Measurements from ENCODE around the gene MDH2. TPM values are rescaled to one million over a fixed set of nuclear protein-coding genes. Genes with fewer than 3 reads are reported as not detected.
"Not testable (repeated sequence)": the region's sequence is repeated elsewhere in the genome, so short reads cannot be mapped to it uniquely, and the experiment has no call there.

Gene MDH2
- polyA plus RNA-seq, 12 donors = 141 to 244 (median 185) TPM; not detected in 1

GRCh38 chr7:76031964-76032363, 15.9 kb upstream of the MDH2 start:
- no peak for DNase-seq

GRCh38 chr7:76037310-76037709, 10.6 kb upstream of the MDH2 start:
- DNase-seq = peak; percentile 34

- DNase-seq = no peak
These were observed 7.8 kb upstream of the MDH2 start for GRCh38 chr7:76040126-76040525.

- DNase-seq = no peak
These were observed 3.5 kb upstream of the MDH2 start for GRCh38 chr7:76044375-76044865.

- DNase-seq = no peak
These were observed 548 bp upstream of the MDH2 start for GRCh38 chr7:76047305-76047810.

DNA sequence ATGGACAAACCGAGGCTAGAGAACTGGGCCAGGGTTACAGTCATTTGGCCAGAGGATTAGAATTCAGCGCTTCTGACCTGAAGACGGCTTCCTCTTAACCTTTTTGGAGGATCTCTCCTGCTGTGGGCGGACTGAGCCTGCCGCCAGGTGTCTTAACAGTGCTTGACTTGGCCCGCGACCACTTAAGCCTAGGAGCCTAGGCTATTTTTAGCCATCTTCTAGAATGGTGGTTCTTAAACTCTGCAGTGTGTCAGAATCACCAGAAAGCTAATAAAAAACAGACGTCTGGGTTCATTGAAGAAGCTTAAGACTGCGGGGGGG, 722 bp downstream of the MDH2 start:
- DNase-seq = peak; percentile 8

- no peak for DNase-seq
These were observed 1.4 kb downstream of the MDH2 start for GRCh38 chr7:76049295-76049694.

GRCh38 chr7:76050545-76050944, 2.6 kb downstream of the MDH2 start:
- DNase-seq = no peak

GRCh38 chr7:76051840-76052239, 3.9 kb downstream of the MDH2 start:
- DNase-seq = no peak

DNA sequence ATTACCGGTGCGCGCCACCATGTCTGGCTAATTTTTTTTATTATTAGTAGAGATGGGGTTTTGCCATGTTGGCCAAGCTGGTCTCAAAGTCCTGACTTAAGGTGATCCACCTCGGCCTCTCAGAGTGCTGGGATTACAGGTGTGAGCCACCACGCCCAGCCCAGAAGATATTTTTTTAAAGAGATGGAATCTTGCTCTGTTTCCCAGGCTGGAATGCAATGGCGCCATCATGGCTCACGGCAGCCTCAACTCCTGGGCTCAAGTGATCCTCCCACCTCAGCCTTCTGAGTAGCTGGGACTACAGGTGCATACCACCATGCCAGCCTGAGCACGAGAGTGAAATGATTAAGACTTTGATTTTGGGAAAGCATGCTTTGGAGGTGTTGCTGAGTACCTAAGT, 4.8 kb downstream of the MDH2 start:
- DNase-seq = not testable (repeated sequence)

GRCh38 chr7:76053461-76053860, 5.6 kb downstream of the MDH2 start:
- no peak for DNase-seq

DNA sequence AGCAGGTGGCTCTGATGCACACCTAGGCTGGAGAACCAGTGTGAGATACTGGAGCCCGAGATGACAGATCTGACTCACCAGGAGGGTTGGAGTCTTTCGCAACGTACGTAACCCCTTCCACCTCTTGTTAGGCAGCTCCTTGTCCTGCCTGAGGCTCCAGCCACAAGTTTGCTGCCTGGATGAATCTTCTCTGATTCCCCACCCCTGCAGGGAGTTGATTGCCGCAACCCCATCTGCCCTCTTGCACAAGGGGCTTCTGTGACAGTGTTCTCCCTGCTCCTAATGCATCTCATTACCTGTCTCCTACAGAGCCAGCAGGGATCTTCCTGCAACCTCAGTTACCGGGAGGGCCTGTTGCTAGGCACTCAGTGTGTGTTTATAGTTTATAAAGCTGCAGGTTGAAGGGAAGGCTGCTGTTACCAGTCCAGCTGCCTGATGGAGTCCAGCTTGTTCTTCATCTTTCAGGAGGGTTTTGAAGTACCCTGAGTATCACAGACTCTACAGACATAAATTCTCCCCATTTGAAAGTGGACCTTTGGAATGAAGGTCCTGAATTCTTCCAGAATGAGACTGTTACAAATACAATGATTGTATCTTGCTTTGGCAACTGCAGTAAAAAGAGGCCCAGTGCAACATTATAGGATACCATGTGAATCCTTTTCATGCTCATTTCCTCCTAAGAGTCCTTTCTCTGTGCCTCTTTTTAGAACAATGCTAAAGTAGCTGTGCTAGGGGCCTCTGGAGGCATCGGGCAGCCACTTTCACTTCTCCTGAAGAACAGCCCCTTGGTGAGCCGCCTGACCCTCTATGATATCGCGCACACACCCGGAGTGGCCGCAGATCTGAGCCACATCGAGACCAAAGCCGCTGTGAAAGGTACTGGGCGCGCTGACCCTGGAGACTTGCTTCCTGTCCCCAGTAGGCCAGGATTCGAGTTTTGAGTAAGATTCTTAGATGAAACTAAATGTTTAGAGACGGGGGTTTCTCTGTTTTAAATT, 6.5 kb downstream of the MDH2 start:
- no peak for DNase-seq

- no peak for DNase-seq
These were observed 8.3 kb downstream of the MDH2 start for GRCh38 chr7:76056241-76056640.

DNA sequence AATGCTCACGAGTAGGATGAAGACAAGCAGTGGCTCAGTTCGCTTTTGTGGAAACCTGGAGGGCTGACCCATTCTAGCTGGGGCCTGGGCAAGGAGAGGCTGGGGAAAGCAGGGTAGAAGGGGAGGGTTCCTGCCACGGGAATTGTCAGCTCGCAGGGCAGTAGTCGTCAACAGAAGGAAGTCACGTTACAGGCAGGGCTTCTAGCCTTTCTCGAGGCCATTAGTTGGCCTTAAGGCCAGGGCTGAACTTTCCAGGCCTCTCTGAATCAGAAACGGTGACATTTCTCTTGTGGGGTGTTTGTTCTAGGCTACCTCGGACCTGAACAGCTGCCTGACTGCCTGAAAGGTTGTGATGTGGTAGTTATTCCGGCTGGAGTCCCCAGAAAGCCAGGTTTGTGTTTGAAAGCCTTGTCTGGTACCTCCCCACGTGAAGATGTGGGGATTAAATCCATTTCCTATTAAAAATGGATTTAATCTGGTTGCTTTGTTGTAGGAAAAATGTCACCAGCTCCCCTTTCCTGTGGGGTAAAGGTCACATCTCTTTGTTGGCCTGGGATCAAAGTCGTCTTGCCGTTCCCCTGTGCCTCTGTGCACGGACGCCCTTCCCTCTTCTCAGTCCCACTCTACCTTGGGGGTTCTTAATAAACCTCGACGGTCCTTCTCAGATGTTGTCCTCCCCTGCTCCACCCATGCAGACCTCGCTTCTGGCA, 9.4 kb downstream of the MDH2 start:
- no peak for DNase-seq

DNA sequence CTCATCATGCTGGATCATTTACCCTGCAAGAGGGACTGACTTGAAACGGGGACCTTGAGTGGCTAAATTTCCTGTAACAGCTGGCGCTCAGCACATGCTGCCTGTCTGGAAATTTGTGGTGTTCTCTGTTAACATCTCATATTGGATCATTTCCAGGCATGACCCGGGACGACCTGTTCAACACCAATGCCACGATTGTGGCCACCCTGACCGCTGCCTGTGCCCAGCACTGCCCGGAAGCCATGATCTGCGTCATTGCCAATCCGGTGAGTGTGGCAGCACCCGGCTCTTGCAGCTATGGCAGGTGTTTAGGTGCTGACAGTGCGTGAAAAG, 9.9 kb downstream of the MDH2 start:
- no peak for DNase-seq

DNA sequence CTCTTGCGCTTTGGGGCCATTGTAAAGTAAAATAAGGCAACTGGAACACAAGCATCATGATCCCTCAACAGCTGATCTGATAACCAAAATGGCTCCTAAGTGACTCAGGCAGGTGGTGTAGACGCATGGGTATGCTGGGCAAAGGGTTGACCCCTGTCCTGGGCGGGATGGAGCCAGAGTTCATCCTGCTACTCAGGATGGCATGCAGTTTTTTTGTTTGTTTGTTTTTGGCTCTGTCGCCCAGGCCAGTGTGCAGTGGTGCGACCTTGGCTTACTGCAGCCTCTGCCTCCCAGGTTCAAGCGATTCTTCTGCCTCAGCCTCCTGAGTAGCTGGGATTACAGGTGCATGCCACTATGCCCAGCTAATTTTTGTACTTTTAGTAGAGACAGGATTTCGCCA, 10.8 kb downstream of the MDH2 start:
- not testable (repeated sequence) for DNase-seq

DNA sequence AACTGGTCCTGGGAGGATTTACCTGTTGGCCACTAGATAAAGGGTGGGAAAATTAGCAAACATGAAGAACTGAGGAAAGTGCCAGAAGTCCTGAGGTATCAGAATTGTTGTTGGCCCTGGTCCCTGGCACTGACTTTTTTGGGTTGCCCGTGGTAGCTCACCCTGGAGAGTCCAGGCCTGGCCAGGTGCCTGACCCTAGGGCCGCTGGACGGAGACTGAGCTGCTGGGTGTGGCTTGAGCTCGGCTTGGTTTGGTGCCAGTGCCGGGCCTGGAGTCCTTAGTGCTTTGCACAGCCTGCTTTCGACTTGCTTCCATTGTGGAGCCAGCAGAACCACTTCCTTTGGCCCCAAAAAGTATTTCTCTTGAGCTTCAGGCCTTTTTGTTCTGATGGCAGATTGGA, 12.9 kb downstream of the MDH2 start:
- no peak for DNase-seq

DNA sequence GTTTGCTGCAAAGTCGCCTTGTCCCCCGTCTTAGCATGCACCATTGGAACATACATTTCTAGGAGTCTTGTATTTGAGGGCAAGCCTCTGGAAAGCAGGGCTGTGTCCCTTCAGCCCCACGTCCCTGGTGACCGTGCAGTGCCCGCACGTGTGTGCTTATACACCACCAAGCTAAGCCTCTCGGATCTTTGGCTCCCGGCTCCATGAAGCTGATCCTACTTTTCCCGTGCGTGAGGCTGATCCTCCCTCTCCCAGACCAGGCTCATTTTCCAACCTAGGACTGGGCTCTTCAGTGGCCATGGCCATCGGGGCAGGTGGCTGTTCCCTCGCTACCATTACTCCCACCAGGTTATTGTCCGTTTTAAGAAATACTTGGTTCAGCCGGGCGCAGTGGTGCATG, 14.3 kb downstream of the MDH2 start:
- DNase-seq = no peak

DNA sequence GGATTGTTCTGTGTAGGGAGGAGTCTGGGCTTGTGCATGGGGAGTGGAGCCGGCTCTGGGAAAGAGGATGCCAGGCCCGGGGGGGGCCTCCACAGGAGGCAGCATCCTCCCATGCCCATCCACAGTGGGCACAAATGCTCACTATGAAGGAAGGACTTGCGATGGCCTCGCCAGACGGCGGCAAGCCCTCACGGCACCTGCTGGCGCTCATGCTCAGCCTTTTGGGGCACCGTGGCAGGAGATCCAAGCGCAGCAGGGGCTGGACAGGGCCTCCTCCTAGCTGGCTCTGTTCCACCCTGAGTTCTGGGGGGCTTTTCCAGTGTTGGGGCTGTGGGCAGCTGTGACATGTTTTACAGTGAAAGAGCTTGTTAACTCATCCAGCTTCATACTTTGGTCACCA, 15.2 kb downstream of the MDH2 start:
- no peak for DNase-seq

DNA sequence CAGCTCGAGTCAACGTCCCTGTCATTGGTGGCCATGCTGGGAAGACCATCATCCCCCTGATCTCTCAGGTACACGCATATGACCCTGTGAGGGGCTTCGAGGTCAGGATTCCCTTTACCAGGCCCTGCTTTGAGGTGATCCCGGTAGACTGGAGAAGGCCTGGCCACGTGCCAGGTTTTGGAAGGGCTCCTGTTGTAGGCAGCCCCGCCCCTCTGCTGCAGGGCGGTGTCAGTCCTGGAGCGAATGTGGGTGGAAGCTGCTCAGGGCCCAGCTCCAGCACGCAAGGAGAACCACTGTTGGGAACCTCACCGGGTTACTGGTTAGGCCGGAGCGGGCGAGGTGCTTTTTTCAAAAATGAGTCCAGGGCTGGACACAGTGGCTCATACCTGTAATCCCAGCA, 15.6 kb downstream of the MDH2 start:
- DNase-seq = no peak

DNA sequence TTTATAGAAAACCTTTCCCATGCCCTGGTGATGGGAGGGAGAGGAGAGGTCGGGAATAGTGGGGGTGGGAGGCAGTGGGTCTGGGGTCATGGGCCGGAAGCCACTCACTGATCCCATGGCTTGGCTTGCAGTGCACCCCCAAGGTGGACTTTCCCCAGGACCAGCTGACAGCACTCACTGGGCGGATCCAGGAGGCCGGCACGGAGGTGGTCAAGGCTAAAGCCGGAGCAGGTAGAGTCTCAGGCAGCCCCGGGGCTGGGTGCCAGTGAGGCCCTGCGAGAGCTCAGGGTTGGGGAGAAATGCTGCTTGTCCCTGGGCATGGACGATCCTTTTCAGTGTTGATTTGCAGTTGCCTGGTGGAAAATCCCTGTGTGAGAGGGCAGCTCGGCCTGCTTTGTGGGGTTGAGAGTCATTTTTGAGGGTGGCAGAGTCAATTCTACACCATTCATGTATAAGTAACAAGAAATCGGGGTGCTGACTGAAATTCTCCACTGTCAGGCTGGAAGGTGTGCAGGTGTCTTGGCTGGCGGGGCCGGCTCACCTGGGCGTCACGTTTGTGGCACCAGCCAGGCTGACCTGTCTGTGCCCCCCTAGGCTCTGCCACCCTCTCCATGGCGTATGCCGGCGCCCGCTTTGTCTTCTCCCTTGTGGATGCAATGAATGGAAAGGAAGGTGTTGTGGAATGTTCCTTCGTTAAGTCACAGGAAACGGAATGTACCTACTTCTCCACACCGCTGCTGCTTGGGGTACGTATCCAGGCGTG, 16.5 kb downstream of the MDH2 start:
- no peak for DNase-seq

- DNase-seq = no peak
These were observed 17.2 kb downstream of the MDH2 start for GRCh38 chr7:76065016-76065612.

Data from muscle of arm (tissue), 12 donors.